Kidney epithelial cell (primary cell): ENCODE measurements around the gene MARCHF5. TPM values are rescaled to one million over a fixed set of nuclear protein-coding genes. Genes with fewer than 3 reads are reported as not detected.
"Not testable (repeated sequence)": the region's sequence is repeated elsewhere in the genome, so short reads cannot be mapped to it uniquely, and the experiment has no call there.

ENCODE experiments used
- DNase-seq: peaks from one replicate; pipeline ENCODE4 v3.0.0-alpha.2; 2010; ENCODE audit warnings: low read depth
- H3K27me3 ChIP-seq: 2 replicates; pipeline ENCODE4 v1.6.0; 2011; ENCODE audit warnings: low read length; ENCODE audit not compliant: control insufficient read depth, insufficient read depth
- H3K36me3 ChIP-seq: 2 replicates; pipeline ENCODE4 v1.5.1; 2011; ENCODE audit warnings: low read length; ENCODE audit not compliant: control insufficient read depth, insufficient read depth
- H3K4me3 ChIP-seq: 2 replicates; pipeline ENCODE4 v1.5.1; 2011; ENCODE audit warnings: low read depth, mild to moderate bottlenecking, control low read depth, low read length
- total RNA-seq: library from RNA; depleted of rRNA; stranded (reverse); fragments of >200 nt; gene quantifications from 2 replicates; pipeline ENCODE4 v1.2.3, GENCODE V29; 2015
- TF ChIP-seq, protein P1 (sequence below): IDR thresholded peaks from 2 replicates; pipeline ENCODE4 v1.5.1; 2011; ENCODE audit warnings: mild to moderate bottlenecking, moderate library complexity, low read length, control low read depth, inconsistent platforms; ENCODE audit not compliant: insufficient read depth, poor library complexity, severe bottlenecking

MARCHF5 gene
- total RNA-seq, 1 donor from 2014 or later, result 15.3 TPM

DNA sequence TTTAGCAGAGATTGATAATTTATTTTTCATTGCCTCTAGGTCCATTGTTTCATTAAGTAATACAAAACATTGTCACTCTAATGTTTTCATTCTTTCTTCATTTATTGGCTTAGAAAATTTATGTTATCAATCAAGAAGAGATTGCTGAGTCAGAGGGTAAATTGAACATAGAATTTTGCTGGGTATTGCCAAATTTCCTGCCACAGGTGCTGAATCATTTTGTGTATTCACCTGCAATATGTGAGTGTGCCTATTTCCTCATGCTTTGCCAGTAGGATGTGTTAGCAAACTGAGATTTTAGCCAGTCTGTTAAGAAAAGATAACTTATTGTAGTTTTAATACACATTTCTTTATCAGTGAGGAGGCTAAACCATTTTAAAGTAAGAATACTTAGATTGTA lies 38.0 kb downstream of the MARCHF5 start:
- no peak for DNase-seq

DNA sequence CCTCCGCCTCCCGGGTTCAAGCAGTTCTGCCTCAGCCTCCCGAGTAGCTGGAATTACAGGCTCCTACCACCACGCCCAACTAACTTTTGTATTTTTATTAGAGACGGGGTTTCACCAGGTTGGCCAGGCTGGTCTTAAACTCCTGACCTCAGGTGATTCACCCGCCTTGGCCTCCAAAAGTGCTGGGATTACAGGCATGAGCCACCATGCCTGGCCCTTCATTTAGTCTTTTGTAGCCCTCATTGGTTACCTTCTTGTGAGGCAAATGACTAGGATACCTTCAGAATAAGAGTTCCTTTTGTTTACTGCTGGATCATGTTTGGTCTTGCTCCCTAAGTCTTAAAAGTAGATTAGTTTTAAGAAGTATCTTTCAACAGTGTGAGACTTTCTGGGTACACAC lies 39.0 kb downstream of the MARCHF5 start:
- not testable (repeated sequence) for H3K36me3 ChIP-seq

More for the DNA sequence above, 38.0 kb downstream of the MARCHF5 start:
- Histone ChIP-seq H3K4me3 (no peak overlapping the region), H3K36me3 (no peaks in the 10 kb centered on the region), H3K27me3 (no peaks in the 10 kb centered on the region)
- TF ChIP-seq, protein P1, sequence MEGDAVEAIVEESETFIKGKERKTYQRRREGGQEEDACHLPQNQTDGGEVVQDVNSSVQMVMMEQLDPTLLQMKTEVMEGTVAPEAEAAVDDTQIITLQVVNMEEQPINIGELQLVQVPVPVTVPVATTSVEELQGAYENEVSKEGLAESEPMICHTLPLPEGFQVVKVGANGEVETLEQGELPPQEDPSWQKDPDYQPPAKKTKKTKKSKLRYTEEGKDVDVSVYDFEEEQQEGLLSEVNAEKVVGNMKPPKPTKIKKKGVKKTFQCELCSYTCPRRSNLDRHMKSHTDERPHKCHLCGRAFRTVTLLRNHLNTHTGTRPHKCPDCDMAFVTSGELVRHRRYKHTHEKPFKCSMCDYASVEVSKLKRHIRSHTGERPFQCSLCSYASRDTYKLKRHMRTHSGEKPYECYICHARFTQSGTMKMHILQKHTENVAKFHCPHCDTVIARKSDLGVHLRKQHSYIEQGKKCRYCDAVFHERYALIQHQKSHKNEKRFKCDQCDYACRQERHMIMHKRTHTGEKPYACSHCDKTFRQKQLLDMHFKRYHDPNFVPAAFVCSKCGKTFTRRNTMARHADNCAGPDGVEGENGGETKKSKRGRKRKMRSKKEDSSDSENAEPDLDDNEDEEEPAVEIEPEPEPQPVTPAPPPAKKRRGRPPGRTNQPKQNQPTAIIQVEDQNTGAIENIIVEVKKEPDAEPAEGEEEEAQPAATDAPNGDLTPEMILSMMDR, result no peak

DNA sequence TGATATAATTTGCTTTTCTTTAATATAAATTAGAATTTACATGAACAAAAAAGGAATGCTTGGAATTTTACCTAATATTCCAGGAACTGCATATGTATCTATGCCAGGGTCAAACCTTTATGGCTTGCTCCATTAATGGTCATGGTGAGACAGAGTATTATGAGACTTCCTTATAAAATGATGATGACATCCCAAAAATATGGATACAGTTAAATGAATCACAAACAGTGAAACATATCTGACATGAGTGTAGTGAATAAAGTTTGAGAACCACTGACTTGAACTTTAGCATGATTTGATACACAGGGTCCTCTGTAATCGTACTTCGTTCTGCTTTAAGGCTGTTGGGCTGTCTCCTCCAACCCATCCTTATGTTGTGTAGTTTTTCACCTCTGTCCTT lies 51.8 kb downstream of the MARCHF5 start:
- DNase-seq, result no peak
- no peaks in the 10 kb centered on the region for H3K27me3 ChIP-seq
- TF ChIP-seq, protein P1, result no peak
- H3K36me3 ChIP-seq, result no peaks in the 10 kb centered on the region
- H3K4me3 ChIP-seq, result no peak overlapping the region

More for the DNA sequence above, 39.0 kb downstream of the MARCHF5 start:
- H3K27me3 ChIP-seq, DNase-seq, H3K4me3 ChIP-seq: not testable (repeated sequence)

DNA sequence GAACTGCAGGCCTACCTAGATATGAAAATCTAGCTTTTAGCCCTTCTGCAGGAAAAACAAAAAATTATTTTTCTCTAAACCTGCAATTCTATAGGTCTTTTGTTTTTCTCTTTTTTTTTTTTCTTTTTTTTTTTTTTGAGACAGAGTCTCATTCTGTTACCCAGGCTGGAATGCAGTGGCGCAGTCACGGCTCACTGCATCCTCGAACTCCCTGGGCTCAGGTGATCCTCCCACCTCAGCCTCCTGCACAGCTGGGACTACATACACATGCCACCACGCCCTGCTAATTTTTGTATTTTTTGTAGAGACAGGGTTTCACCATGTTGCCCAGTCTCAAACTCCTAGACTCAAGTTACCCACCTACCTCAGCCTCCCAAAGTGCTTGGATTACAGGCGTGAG lies 54.6 kb downstream of the MARCHF5 start:
- not testable (repeated sequence) for H3K4me3 ChIP-seq, H3K36me3 ChIP-seq, H3K27me3 ChIP-seq, DNase-seq

DNA sequence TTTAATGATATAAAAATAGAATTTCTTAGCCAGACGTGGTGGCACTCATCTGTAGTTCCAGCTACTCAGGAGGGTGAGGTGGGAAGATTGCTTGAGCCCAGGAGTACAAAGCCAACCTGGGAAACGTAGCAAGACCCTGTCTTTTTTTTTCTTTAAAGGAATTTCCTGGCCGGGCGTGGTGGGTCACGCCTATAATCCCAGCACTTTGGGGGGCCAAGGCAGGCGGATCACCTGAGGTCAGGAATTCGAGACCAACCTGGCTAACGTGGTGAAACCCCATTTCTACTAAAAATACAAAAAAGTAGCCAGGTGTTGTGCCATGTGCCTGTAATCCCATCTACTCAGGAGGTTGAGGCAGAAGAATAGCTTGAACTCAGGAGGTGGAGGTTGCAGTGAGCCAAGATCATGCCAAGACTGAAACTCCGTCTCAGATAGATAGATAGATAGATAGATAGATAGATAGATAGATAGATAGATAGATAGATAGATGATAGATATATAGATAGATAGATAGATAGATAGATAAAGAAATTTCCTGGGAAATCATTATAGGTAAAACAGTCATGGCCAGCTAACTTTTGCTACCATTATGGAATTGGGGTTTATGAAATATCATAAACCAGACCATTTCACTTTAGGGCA lies 56.2 kb downstream of the MARCHF5 start:
- H3K27me3 ChIP-seq, H3K36me3 ChIP-seq, H3K4me3 ChIP-seq, DNase-seq: not testable (repeated sequence)

DNA sequence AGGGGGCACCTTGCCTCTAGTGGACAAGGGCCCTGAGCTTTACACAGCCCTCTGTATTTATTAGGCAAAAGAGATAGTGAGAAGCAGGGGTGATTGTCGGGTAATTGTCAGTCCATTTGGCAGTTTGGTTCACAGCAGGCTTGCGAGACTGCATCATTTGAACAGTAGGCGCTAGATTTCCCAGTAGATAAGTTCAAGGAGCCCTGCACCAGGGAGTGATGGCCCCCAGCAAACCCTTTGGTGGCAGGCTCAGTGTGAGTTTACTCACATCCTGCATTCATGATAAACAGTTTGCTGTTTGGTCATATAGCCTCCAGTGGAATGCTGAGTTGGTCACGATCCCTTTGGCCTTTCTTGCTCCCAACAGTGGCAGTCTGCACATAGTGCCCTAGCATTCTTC lies 59.4 kb downstream of the MARCHF5 start:
- TF ChIP-seq, protein P1, result no peak
- H3K27me3 ChIP-seq, result no peaks in the 10 kb centered on the region
- no peak for DNase-seq
- H3K36me3 ChIP-seq, result no peaks in the 10 kb centered on the region
- no peak overlapping the region for H3K4me3 ChIP-seq

DNA sequence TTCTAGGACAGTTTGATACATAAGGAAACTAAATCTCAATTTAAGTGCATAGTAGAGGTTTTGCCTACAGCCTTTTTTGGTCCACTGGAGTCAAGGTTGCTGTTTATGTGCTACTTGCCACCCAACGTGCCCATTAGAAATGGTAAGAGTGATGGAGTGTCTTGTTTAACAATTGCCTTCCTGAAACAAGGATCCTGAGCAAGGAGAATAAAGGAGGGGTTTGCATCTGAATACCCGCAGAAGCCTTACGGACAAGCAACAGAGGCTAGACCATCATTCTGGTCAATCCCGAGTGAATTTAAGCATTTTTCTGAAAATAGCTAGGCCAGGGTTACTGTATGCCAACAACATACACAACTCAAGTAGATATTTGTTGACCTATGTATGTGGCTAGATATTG lies 63.6 kb downstream of the MARCHF5 start:
- TF ChIP-seq, protein P1, result no peak
- Histone ChIP-seq H3K36me3 (no peaks in the 10 kb centered on the region), H3K4me3 (no peak overlapping the region), H3K27me3 (no peaks in the 10 kb centered on the region)
- DNase-seq, result no peak
